T-helper 22 cell (primary cell): ENCODE data around the gene SAMD4A.

Experiments used
- DNase-seq: peaks from one replicate; pipeline ENCODE4 v3.0.0-alpha.2; 2020; ENCODE audit warnings: low read depth

SAMD4A gene

GRCh38 chr14:54805445-54806322, 238.8 kb downstream of the SAMD4A start:
- peak; percentile 14 for DNase-seq

- DNase-seq: no peak
These were observed 239.7 kb downstream of the SAMD4A start for GRCh38 chr14:54806616-54807015.

- DNase-seq: no peak
These were observed 240.5 kb downstream of the SAMD4A start for GRCh38 chr14:54807428-54807827.

- no peak for DNase-seq
These were observed 241.0 kb downstream of the SAMD4A start for GRCh38 chr14:54807881-54808280.

GRCh38 chr14:54808326-54809161, 241.6 kb downstream of the SAMD4A start:
- no peak for DNase-seq

- DNase-seq: no peak
These were observed 242.8 kb downstream of the SAMD4A start for GRCh38 chr14:54809767-54810166.

GRCh38 chr14:54812617-54813016, 245.7 kb downstream of the SAMD4A start:
- no peak for DNase-seq

- DNase-seq: no peak
These were observed 246.2 kb downstream of the SAMD4A start for GRCh38 chr14:54813081-54813480.

- no peak for DNase-seq
These were observed 247.1 kb downstream of the SAMD4A start for GRCh38 chr14:54814076-54814475.

- DNase-seq: no peak
These were observed 248.1 kb downstream of the SAMD4A start for GRCh38 chr14:54815016-54815415.

GRCh38 chr14:54815515-54815914, 248.6 kb downstream of the SAMD4A start:
- DNase-seq: no peak

- DNase-seq: no peak
These were observed 249.5 kb downstream of the SAMD4A start for GRCh38 chr14:54816450-54816849.

GRCh38 chr14:54817506-54817905, 250.6 kb downstream of the SAMD4A start:
- DNase-seq: no peak

GRCh38 chr14:54818201-54819133, 251.5 kb downstream of the SAMD4A start:
- no peak for DNase-seq

- DNase-seq: no peak
These were observed 255.8 kb downstream of the SAMD4A start for GRCh38 chr14:54822685-54823084.

GRCh38 chr14:54823757-54824549, 257.0 kb downstream of the SAMD4A start:
- no peak for DNase-seq

- DNase-seq: no peak
These were observed 261.1 kb downstream of the SAMD4A start for GRCh38 chr14:54828037-54828436.

GRCh38 chr14:54829486-54830224, 262.7 kb downstream of the SAMD4A start:
- DNase-seq: no peak

GRCh38 chr14:54830650-54831049, 263.7 kb downstream of the SAMD4A start:
- DNase-seq: no peak

- DNase-seq: no peak
These were observed 267.2 kb downstream of the SAMD4A start for GRCh38 chr14:54834081-54834480.
